ENCODE measurements around the gene PPP1CB.
A peak's percentile ranks its signal among the peaks of the same experiment; 100 is the strongest.

PPP1CB gene

DNA sequence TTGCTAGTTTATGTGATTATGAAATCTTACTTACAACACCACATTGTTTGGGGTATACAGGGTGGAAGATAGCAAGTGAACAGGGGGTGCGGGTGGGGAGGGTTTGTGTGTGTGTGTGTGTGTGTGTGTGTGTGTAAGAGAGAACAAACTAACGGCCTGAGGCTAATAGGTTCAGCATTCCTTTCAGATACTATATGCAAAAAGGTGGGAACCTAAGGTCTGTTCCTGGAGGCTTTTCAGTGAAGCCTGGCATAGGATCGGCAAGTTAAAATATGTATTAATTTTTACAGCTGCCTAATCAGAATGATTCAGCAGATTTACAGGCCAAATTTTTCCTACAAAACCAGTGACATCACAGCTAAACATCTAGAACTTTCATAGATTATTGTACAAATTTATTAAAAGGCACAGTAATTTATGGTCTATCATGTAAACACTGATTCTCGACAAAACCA, 51.4 kb downstream of the PPP1CB start:
- TF ChIP-seq, protein P1, sequence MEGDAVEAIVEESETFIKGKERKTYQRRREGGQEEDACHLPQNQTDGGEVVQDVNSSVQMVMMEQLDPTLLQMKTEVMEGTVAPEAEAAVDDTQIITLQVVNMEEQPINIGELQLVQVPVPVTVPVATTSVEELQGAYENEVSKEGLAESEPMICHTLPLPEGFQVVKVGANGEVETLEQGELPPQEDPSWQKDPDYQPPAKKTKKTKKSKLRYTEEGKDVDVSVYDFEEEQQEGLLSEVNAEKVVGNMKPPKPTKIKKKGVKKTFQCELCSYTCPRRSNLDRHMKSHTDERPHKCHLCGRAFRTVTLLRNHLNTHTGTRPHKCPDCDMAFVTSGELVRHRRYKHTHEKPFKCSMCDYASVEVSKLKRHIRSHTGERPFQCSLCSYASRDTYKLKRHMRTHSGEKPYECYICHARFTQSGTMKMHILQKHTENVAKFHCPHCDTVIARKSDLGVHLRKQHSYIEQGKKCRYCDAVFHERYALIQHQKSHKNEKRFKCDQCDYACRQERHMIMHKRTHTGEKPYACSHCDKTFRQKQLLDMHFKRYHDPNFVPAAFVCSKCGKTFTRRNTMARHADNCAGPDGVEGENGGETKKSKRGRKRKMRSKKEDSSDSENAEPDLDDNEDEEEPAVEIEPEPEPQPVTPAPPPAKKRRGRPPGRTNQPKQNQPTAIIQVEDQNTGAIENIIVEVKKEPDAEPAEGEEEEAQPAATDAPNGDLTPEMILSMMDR (IDR thresholded peaks at IDR 0.05; ENCODE audit: insufficient read depth, low read length, poor library complexity, severe bottlenecking), result no peak
- Histone ChIP-seq H3K27me3 (replicated peaks; ENCODE audit: control insufficient read depth, insufficient read depth, low read length) (no peaks in the 10 kb centered on the region), H3K4me3 (replicated peaks; ENCODE audit: low read depth, low read length) (no peak overlapping the region), H3K36me3 (ENCODE audit: control insufficient read depth, insufficient read depth, low read length) (no peaks in the 10 kb centered on the region; the same call in none of the 2 replicates)
- DNase-seq (ENCODE audit: extremely low read depth, insufficient read length), result no peak

- Histone ChIP-seq H3K36me3 (ENCODE audit: control insufficient read depth, insufficient read depth, low read length) (no peaks in the 10 kb centered on the region; the same call in none of the 2 replicates), H3K4me3 (replicated peaks; ENCODE audit: low read depth, low read length) (peak overlapping the region; percentile 62), H3K27me3 (replicated peaks; ENCODE audit: control insufficient read depth, insufficient read depth, low read length) (no peaks in the 10 kb centered on the region)
- TF ChIP-seq, protein P1 (IDR thresholded peaks at IDR 0.05; ENCODE audit: insufficient read depth, low read length, poor library complexity, severe bottlenecking), result no peak
- peak; percentile 9 for DNase-seq (ENCODE audit: extremely low read depth, insufficient read length)
These were observed 58.3 kb downstream of the PPP1CB start for GRCh38 chr2:28809927-28810326.

GRCh38 chr2:28810384-28811285, 59.0 kb downstream of the PPP1CB start, which contains the start of gene SPDYA:
TSS of gene SPDYA (plus strand) at chr2:28810834. CDS start at chr2:28816015, 5,181 bp downstream.
- Histone ChIP-seq H3K27me3 (replicated peaks; ENCODE audit: control insufficient read depth, insufficient read depth, low read length) (no peaks in the 10 kb centered on the region), H3K36me3 (ENCODE audit: control insufficient read depth, insufficient read depth, low read length) (no peaks in the 10 kb centered on the region; the same call in 1 of the 2 replicates), H3K4me3 (replicated peaks; ENCODE audit: low read depth, low read length) (peak within 1 kb of the TSS; percentile 62)
- DNase-seq (ENCODE audit: extremely low read depth, insufficient read length), result peak; percentile 79
- TF ChIP-seq, protein P1 (IDR thresholded peaks at IDR 0.05; ENCODE audit: insufficient read depth, low read length, poor library complexity, severe bottlenecking), result no peak

- no peaks in the 10 kb centered on the region for H3K36me3 ChIP-seq (ENCODE audit: control insufficient read depth, insufficient read depth, low read length)
- TF ChIP-seq, protein P1 (IDR thresholded peaks at IDR 0.05; ENCODE audit: insufficient read depth, low read length, poor library complexity, severe bottlenecking), result no peak
- H3K4me3 ChIP-seq (replicated peaks; ENCODE audit: low read depth, low read length), result no peak overlapping the region
- no peaks in the 10 kb centered on the region for H3K27me3 ChIP-seq (replicated peaks; ENCODE audit: control insufficient read depth, insufficient read depth, low read length)
- DNase-seq (ENCODE audit: extremely low read depth, insufficient read length), result no peak
These were observed 66.4 kb downstream of the PPP1CB start for GRCh38 chr2:28818053-28818452.

DNA sequence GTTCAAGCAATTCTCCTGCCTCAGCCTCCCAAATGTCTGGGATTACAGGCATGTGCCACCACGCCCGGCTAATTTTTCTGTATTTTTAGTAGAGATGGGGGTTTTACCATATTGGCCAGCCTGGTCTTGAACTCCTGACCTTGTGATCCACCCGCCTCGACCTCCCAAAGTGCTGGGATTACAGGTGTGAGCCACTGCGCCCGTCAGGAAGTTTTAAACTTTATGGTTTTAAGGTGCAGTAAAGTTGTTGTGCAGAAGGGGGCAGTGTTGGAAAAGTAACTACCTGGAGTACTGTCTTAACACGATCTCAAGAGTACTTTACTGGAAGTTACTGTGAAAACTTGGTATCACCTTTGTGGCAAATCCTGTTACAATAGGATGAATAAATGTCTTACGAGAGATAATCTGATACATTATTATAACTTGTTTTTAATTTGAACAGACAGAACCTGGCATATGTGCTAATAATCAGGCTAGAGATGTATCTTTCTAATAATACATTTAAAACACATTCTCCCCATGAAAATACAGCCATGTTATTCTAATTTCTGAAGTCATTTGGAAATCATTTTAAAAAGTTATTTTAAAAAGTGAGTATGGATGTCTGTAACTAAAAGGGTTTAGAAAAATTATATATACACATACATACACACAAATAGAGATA, 69.8 kb downstream of the PPP1CB start:
- Histone ChIP-seq H3K27me3 (replicated peaks; ENCODE audit: control insufficient read depth, insufficient read depth, low read length) (no peaks in the 10 kb centered on the region), H3K36me3 (ENCODE audit: control insufficient read depth, insufficient read depth, low read length) (no peaks in the 10 kb centered on the region), H3K4me3 (replicated peaks; ENCODE audit: low read depth, low read length) (no peak overlapping the region)
- peak; percentile 22 for DNase-seq (ENCODE audit: extremely low read depth, insufficient read length)
- TF ChIP-seq, protein P1 (IDR thresholded peaks at IDR 0.05; ENCODE audit: insufficient read depth, low read length, poor library complexity, severe bottlenecking), result peak; percentile 64
